ENCODE measurements around the gene AKAP10.

GRCh38 chr17:19877364-19877945 lies 100.2 kb downstream of the AKAP10 start:
- TF ChIP-seq CTCF (conservative IDR thresholded peaks at IDR 0.05; ENCODE audit: low read length) (no peak), EZH2phosphoT487 (IDR thresholded peaks at IDR 0.05; ENCODE audit: borderline replicate concordance) (no peak)
